Esophagus muscularis mucosa (tissue), 4 donors: ENCODE results near the gene ITPR3. TPM values are rescaled to one million over a fixed set of nuclear protein-coding genes. Genes with fewer than 3 reads are reported as not detected.
"Not testable (repeated sequence)": the region's sequence is repeated elsewhere in the genome, so short reads cannot be mapped to it uniquely, and the experiment has no call there.

Source experiments
- DNase-seq: peaks from one replicate; pipeline ENCODE4 v3.0.0-alpha.2; 2017; ENCODE audit errors: extremely low spot score
- H3K27ac ChIP-seq, 4 donors: fragments of 200-600 bp; sonication (generic); replicated peaks in 1 of 4; 1 replicate in 3 of 4; 2 replicates in 1 of 4; pipeline ENCODE4 v1.5.1; 2016 to 2019; ENCODE audit warnings: mild to moderate bottlenecking in 1 of 4
- H3K27me3 ChIP-seq, 4 donors: fragments of 200-600 bp; sonication (generic); one replicate each; pipeline versions ENCODE4 v1.5.1 to v1.6.0; 2016 to 2019
- H3K36me3 ChIP-seq, 4 donors: fragments of 200-600 bp; sonication (generic); one replicate each; pipeline ENCODE4 v1.5.1; 2016 to 2019
- H3K4me1 ChIP-seq, 4 donors: fragments of 200-600 bp; sonication (generic); one replicate each; pipeline ENCODE4 v1.5.1; 2016 to 2019
- H3K4me3 ChIP-seq, 4 donors: fragments of 200-600 bp; sonication (generic); 1 replicate in 2 of 4; 2 replicates in 2 of 4; pipeline ENCODE4 v1.5.1; 2016 to 2019; ENCODE audit warnings: mild to moderate bottlenecking in 4 of 4, moderate library complexity in 1 of 4
- H3K9me3 ChIP-seq, 4 donors: fragments of 200-600 bp; sonication (generic); 1 replicate in 3 of 4; 2 replicates in 1 of 4; pipeline ENCODE4 v1.5.1; 2016 to 2019
- EP300 ChIP-seq: sonication (generic); formaldehyde crosslinking; IDR thresholded peaks from one replicate; pipeline ENCODE4 v1.6.1; 2017; ENCODE audit warnings: antibody characterized with exemption
- POLR2A ChIP-seq: fragments of 450-650 bp; IDR thresholded peaks from one replicate; pipeline ENCODE4 v1.6.1; 2017; ENCODE audit warnings: antibody characterized with exemption, moderate library complexity, mild to moderate bottlenecking, low read depth
- POLR2AphosphoS5 ChIP-seq, 2 donors: sonication (generic); formaldehyde crosslinking; IDR thresholded peaks; one replicate each; pipeline ENCODE4 v1.6.1; 2017; ENCODE audit warnings: antibody characterized with exemption in 2 of 2
- WGBS: methylation state at CpG from one replicate; pipeline ENCODE4 v1.1.5; 2018; 5-methylcytosine and 5-hydroxymethylcytosine counted together
- intact Hi-C: fragments of 100-400 bp; cut with DNase I; formaldehyde crosslinking; loops from one replicate; pipeline ENCODE4 v1.15.1; 2023
- total RNA-seq, 4 donors: library from RNA; depleted of rRNA; stranded (reverse); fragments of >200 nt; gene quantifications; one replicate each; pipeline versions ENCODE4 v1.1.0 to v1.2.1, GENCODE V29; 2016
- TF ChIP-seq, protein P1 (sequence below), 3 experiments: fragments of 200-600 bp in 2 of 3; fragments of 450-650 bp in 1 of 3; sonication (generic) in 2 of 3; IDR thresholded peaks; one replicate each; pipeline ENCODE4 v1.5.1; 2017 to 2019; ENCODE audit warnings: antibody characterized with exemption in 3 of 3, mild to moderate bottlenecking in 2 of 3, moderate library complexity in 1 of 3

ITPR3 gene
- total RNA-seq, 4 donors from 2014 or later, result 12.1 to 24.9 (median 20.5) TPM

DNA sequence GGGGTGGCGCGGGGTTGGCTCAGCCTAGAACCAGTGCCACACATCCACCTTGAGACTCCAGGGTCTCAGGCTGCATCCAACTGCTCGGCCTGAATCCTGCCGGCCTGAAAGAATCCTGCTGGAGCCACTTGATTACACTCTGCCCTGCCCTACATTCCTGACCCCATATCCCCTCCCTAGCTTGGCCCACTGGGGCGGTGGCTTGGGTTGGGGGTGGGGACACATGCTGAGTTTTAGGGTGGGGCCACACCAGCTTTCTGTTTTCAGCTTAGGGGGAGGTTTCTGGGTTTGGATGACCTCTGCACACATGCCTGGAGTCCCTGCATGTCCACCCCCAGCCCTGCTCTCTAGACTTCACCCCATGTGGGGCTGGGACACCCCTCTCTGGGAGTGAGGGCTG lies 6.8 kb downstream of the ITPR3 start:
- no peak overlapping the region for H3K4me3 ChIP-seq
- peaks cover 0 to 16% (median 0%) of the 10 kb centered on the region in 4 donors for H3K36me3 ChIP-seq
- intact Hi-C loops, result no loop called here
- H3K4me1 ChIP-seq, result peaks cover 17 to 43% (median 30%) of the 10 kb centered on the region in 4 donors
- no peak for DNase-seq
- H3K27ac ChIP-seq, result no peak overlapping the region
- no peaks in the 10 kb centered on the region for H3K9me3 ChIP-seq
- H3K27me3 ChIP-seq, result peaks cover 0 to 54% (median 0%) of the 10 kb centered on the region in 4 donors
- TF ChIP-seq POLR2AphosphoS5 (IDR thresholded peaks at IDR 0.05) (no peak), POLR2A (no peak), EP300 (no peak)
- TF ChIP-seq, protein P1, sequence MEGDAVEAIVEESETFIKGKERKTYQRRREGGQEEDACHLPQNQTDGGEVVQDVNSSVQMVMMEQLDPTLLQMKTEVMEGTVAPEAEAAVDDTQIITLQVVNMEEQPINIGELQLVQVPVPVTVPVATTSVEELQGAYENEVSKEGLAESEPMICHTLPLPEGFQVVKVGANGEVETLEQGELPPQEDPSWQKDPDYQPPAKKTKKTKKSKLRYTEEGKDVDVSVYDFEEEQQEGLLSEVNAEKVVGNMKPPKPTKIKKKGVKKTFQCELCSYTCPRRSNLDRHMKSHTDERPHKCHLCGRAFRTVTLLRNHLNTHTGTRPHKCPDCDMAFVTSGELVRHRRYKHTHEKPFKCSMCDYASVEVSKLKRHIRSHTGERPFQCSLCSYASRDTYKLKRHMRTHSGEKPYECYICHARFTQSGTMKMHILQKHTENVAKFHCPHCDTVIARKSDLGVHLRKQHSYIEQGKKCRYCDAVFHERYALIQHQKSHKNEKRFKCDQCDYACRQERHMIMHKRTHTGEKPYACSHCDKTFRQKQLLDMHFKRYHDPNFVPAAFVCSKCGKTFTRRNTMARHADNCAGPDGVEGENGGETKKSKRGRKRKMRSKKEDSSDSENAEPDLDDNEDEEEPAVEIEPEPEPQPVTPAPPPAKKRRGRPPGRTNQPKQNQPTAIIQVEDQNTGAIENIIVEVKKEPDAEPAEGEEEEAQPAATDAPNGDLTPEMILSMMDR (IDR thresholded peaks at IDR 0.05), result no peak
- 75% methylated on average over 4 of the region's 5 CpGs for WGBS

DNA sequence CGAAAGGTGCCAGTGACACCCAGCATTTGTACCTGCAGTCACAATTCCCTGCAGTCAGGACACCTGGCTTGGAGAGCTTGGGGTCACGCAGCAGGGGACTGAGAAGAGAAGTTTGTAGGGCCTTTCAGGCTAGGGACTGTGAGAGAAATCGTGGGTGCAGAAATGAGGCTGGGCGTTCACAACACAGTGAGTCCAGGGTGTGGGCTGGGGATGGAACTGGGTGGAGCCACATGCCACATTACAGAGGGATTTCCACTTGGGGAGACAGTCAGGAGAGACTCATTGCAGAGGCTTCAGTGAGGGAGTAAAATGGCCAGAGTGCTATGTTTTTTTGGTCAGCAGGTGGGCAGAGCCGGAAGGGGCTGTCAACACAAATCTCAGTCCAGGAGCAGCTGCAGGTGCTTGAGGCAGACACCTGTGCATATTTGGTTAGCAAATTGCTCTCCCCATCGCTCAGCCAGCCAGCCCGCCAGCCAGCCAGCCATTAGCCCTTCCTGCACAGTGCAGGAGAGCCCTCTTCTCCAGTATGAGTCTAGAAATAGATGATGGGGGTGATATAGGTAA lies 7.4 kb downstream of the ITPR3 start:
- intact Hi-C loops, result no loop called here
- no peak overlapping the region for H3K4me3 ChIP-seq
- H3K4me1 ChIP-seq, result peaks cover 20 to 44% (median 32%) of the 10 kb centered on the region in 4 donors
- TF ChIP-seq, protein P1 (IDR thresholded peaks at IDR 0.05), result no peak
- TF ChIP-seq POLR2AphosphoS5 (IDR thresholded peaks at IDR 0.05) (no peak), POLR2A (no peak), EP300 (no peak)
- H3K9me3 ChIP-seq, result no peaks in the 10 kb centered on the region
- WGBS, result 87% methylated on average over 7 of the region's 7 CpGs
- H3K36me3 ChIP-seq, result peaks cover 0 to 15% (median 0%) of the 10 kb centered on the region in 4 donors
- H3K27ac ChIP-seq, result no peak overlapping the region
- DNase-seq, result no peak
- H3K27me3 ChIP-seq, result peaks cover 0 to 57% (median 0%) of the 10 kb centered on the region in 4 donors

DNA sequence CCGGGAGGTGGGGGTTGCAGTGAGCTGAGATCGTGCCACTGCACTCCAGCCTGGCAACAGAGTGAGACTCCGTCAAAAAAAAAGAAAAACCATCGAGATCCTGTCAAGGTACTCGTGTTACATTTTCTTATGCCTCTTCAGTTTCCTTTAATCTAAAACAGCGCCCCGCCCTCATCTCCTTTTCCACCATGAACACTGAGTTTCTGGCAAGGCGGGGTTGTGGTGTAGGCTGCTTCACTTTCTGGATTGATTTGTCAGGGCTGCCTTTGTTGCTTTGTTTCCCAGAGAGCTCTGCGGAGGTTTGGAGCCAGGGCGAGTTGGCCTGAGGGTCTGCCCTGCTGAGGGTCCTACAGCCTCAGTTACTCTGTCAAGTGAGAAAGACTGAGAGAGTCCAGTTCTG lies 8.9 kb downstream of the ITPR3 start:
- intact Hi-C loops, result loop anchor here (5.0 kb wide), 1 partner anchor 43 kb away; no protein-coding TSS in a partner anchor
- H3K36me3 ChIP-seq, result peaks cover 0 to 3% (median 0%) of the 10 kb centered on the region in 4 donors
- WGBS, result 86% methylated on average over 10 of the region's 10 CpGs
- H3K9me3 ChIP-seq, result no peaks in the 10 kb centered on the region
- H3K4me1 ChIP-seq, result peaks cover 29 to 44% (median 37%) of the 10 kb centered on the region in 4 donors
- H3K27ac ChIP-seq, result no peak overlapping the region
- no peak overlapping the region for H3K4me3 ChIP-seq
- no peak for DNase-seq
- TF ChIP-seq POLR2AphosphoS5 (IDR thresholded peaks at IDR 0.05) (no peak), POLR2A (no peak), EP300 (no peak)
- TF ChIP-seq, protein P1 (IDR thresholded peaks at IDR 0.05), result no peak
- H3K27me3 ChIP-seq, result peaks cover 0 to 54% (median 0%) of the 10 kb centered on the region in 4 donors

DNA sequence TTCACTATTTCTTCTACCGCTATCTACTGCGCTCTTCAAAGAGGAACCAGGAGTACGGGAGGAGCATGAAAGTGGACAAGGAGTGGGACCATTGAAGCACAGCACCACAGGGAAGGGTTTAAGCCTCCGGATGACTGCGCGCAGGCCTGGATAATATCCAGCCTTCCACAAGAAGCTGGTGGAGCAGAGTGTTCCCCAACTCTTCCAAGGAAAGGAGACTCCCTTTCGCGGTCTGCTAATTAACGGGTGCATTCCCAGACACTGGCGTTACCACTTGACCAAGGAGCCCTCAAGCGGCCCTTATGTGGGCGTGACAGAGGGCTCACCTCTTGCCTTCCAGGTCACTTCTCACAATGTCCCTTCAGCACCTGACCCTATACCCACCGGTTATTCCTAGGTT lies 10.4 kb downstream of the ITPR3 start:
- 94% methylated on average over 10 of the region's 13 CpGs for WGBS
- Histone ChIP-seq H3K4me1 (peaks cover 29 to 44% (median 38%) of the 10 kb centered on the region in 4 donors), H3K27me3 (peaks cover 0 to 45% (median 0%) of the 10 kb centered on the region in 4 donors)
- not testable (repeated sequence) for H3K4me3 ChIP-seq, H3K27ac ChIP-seq, H3K9me3 ChIP-seq, H3K36me3 ChIP-seq, DNase-seq
- intact Hi-C loops, result loop anchor here (5.0 kb wide), 1 partner anchor 44 kb away; no protein-coding TSS in a partner anchor

DNA sequence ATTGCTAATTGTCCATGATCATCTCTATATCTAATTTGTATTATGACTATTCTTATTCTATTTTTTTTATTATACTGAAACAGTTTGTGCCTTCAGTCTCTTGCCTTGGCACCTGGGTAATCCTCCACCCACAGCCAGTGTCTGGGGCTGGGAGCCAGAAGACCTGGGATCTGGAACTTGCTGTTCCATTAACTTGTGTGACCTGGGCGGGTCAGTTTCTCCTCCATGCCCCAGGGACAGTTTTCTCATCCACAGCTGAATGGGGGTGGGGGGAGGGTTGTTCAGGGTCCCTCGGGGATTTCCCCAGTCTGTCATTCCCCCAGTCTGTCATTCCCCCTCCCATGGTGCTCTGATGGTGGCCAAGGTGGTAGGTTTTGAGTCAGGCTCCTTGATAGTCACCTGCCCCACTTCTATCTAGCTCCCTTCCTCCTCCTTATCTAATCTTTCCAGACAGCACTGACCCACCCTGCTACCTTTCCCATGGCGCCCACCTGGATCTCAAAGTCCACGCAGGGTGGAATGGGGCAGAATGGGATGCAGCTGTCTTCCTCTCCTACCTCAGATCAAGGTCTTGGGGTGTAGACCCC lies 10.9 kb downstream of the ITPR3 start:
- Histone ChIP-seq H3K27me3 (peaks cover 0 to 44% (median 0%) of the 10 kb centered on the region in 4 donors), H3K4me3 (no peak overlapping the region), H3K9me3 (no peaks in the 10 kb centered on the region), H3K4me1 (peaks cover 29 to 44% (median 38%) of the 10 kb centered on the region in 4 donors), H3K27ac (peak overlapping the region in 1 of 4 donors; percentile 44), H3K36me3 (no peaks in the 10 kb centered on the region)
- no peak for DNase-seq
- WGBS, result 90% methylated on average over 4 of the region's 4 CpGs
- intact Hi-C loops, result loop anchor here (5.0 kb wide), 1 partner anchor 45 kb away; no protein-coding TSS in a partner anchor
- TF ChIP-seq, protein P1 (IDR thresholded peaks at IDR 0.05), result no peak
- no peak for TF ChIP-seq EP300
- no peak for TF ChIP-seq POLR2A
- TF ChIP-seq POLR2AphosphoS5 (IDR thresholded peaks at IDR 0.05), result no peak
